Mucosa of gallbladder (tissue), 1 donor: ENCODE results near the gene MMP24OS. TPM values are rescaled to one million over a fixed set of nuclear protein-coding genes. Genes with fewer than 3 reads are reported as not detected.

Source experiments
- DNase-seq: peaks from one replicate; pipeline ENCODE4 v3.0.0-alpha.2; 2020; ENCODE audit warnings: low spot score
- total RNA-seq: library from RNA; stranded (reverse); gene quantifications from one replicate; pipeline ENCODE4 v1.2.1, GENCODE V29; 2021
- donor health status: DM: no; HTN: no; CAD: no.

Gene MMP24OS
- total RNA-seq, 1 donor from 2014 or later = 123 TPM

DNA sequence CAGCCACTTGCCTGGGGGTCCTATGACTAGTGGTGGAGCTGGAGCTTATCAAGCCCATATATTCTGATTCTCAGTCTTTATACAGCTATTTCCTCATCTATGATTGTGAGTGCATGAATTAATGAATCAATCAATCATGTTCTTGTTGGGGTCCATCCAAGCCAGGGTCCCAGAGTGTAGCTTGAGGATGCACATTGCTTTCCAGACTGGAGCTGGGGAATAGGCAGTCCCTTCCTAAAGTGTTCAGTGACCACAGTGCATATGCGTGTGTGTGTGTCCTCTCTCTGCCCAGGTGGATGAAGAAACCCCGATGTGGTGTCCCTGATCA lies 26.3 kb downstream of the MMP24OS start:
- DNase-seq = no peak

DNA sequence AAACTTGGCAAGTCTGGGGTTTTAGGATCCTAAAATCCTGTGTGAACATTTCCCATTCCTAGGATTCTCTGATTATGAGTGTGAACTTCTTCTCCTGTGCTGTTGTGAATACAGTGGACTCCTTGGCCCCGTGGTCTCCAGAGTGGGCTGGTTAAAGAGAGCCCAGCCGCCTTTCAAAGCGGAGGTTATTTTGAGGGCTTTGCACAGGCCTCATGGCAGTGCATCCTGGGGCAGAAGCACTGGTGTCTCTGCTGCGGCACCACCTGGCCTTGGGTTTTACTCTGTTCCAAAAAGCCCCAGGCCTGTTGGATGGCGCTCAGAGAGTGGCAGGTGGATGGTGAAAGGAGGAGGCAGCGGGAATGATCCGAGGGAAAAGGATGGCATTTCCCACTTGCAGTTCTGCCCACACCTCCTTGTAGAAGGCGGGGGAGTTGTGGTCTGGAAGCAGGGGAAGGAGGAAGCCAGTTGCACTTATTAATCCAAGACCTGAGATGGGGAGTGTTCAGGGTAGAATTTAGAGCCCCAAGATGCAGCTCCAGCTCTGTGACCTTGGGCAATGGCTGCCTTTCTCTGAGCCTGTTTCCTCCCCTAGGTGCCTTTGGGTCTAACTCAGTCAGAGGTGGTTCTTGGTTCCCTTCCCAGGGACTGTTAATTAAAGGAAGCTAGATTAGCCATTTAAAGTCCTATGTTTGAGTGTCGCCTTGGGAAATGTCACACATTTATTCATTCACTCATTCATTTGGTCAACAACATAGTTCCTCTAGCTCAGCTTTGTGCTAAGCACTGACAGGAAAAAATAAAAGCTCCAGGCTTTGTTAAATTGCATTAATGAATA lies 29.1 kb downstream of the MMP24OS start:
- no peak for DNase-seq

DNA sequence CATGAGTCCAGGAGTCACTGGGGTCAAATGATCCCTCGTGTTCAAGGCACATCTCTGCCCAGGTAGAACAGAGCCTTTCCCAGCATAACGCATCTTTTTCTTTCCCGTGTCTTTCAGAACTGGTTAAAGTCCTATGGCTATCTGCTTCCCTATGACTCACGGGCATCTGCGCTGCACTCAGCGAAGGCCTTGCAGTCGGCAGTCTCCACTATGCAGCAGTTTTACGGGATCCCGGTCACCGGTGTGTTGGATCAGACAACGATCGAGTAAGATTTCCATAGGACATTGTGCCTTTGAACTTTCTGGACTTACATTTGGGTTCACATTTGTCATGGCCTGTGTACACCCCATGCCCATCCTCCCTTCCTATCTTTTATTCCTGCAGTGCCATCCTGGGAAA lies 31.2 kb downstream of the MMP24OS start:
- no peak for DNase-seq

DNA sequence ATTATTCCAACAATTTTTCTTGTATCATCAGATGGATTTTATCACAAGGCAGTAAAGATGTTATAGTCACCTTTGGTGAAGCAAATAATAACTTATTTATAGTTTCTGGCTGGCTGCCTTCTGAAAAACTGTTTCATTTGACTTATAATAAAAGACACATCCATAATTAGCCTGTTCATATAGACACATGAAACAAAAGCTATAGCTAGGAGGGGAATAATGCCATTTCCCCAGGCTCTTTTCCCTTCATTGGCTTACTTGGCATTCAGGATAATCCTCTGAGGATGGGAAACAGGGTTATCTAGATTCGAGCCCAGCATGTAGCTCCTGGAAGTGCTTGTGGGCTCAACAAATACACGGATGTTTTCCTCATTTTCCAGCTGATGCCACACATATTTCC lies 33.9 kb downstream of the MMP24OS start:
- no peak for DNase-seq

DNA sequence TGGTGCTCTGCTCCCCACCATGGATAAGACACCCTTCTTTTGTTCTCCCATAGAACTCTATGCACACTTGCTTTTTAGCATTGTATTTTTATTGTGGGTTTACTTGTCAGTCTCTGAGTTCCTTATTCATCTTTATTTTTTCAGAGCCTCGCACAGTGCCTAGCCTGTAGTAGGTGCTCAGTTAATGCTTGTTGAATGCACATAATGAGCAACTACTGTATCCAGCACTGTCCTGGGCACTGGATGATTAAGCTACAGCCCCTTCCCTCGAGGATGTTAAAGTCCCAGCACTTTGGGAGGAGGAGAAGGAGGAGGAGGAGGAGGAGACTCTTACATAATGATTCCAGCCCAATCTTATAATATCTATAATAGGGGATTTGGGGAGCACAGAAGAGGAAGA lies 34.6 kb downstream of the MMP24OS start:
- DNase-seq = no peak

DNA sequence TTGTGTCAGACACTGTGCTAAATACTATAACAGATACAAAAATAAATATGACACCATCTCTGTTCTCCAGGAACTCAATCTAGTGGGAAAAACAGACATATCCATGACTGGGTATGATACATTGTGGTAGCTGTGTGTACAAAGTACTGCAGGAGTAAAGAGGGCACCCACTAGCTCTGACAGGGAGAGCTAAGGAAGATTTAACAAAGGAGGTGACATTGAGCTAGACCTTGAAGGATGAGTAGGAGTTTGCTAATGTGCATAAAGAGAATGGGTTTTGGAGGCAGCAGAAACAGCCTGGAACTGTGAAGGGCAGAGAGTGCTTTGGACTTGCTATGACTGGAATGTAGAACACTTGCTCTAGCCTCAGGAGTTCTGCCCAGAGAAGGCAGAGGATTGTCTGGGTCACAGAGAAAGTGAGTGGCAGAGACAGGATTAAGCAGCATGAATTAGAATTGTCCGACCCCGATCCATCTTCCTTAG lies 37.1 kb downstream of the MMP24OS start:
- no peak for DNase-seq

DNA sequence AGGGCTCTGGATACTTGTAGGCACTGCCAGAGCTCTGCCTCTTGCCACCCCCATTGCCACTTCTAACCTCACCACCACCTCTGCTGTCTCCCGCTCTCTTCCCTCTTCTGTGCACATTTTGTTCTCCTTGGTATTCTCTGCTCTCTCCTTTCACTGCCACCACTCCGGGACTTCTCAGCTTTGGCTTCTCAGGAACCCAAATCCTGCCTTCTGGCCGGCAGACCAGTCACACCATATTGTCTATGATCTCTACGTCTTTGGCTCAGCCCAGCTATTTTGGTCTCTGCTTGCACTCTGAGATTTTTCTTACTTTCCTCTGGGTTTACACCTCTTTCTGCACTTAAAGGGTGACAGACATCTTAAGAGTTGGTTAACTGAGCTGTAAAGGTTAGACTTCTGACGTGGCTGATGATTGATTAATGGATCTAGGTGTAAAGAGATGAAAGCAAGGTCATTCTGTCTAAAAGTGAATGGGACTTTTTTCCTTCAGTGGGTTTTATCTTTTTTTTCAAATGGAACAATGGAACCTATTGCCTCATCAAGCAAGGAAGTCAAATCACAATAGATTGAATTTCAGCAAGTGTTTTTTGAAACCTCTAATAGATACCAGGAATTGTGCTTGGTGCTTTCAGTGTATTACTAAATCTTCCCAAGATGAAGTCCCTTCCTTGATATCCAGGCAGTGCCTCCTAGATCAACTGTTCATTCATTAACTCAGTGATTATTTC lies 37.7 kb downstream of the MMP24OS start:
- no peak for DNase-seq

DNA sequence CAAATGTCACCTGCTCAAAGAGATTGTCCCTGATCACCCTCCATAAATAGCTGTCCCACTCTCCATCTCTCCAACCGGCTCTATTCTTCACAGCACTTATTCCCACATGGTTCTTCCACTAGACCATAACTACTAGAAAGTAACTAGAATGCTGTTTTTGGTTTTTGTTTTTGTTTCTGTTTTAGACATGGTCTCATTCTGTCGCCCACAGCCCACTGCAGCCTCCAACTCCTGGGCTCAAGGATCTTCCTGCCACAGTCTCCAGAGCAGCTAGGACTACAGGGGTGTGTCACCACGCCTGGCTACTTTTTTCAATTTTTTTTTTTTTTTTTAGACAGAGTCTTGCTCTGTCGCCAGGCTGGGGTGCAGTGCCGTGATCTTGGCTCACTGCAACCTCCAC lies 39.2 kb downstream of the MMP24OS start:
- no peak for DNase-seq

- no peak for DNase-seq
Observed at GRCh38 chr20:35238170-35238569, 39.8 kb downstream of the MMP24OS start.

DNA sequence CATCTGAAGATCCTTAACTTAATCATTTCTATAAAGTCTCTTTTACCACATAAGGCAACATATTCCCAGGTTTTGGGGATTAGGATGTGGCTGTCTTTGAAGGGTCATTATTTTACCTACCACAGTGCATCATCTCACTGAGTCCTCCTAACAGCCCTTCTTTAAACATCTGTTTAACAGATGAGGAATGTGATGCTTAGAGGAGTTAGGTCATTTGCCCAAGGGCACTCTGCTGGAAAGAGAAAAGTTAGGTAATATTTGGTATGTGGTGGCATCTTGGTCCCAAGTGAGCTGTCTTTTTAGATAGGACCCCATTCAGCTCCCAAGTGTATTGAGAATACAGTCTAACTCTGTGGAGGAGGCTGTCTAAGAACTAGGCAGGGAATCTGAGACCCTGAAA lies 40.4 kb downstream of the MMP24OS start:
- no peak for DNase-seq

GRCh38 chr20:35235881-35236280 lies 42.0 kb downstream of the MMP24OS start:
- no peak for DNase-seq

- no peak for DNase-seq
Observed at GRCh38 chr20:35232575-35232974, 45.3 kb downstream of the MMP24OS start.

GRCh38 chr20:35226884-35227681 lies 50.8 kb downstream of the MMP24OS start:
- peak; percentile 28 for DNase-seq

Other genes starting within 250 kb of the MMP24OS start
- 60.5 TPM for gene TRPC4AP, start 185.3 kb downstream of the MMP24OS start, total RNA-seq
- gene EDEM2, start 130.8 kb downstream of the MMP24OS start, total RNA-seq = 38.2 TPM
- 21.4 TPM for gene PROCR, start 106.0 kb downstream of the MMP24OS start, total RNA-seq
- gene MMP24, start 51.4 kb downstream of the MMP24OS start, total RNA-seq = 1.6 TPM
- gene EIF6, start 6.7 kb upstream of the MMP24OS start, total RNA-seq = 98.5 TPM
- not detected for gene FAM83C, start 14.3 kb upstream of the MMP24OS start, total RNA-seq
- gene UQCC1, start 133.9 kb upstream of the MMP24OS start, total RNA-seq = 48.0 TPM
- 0.09 TPM for gene GDF5, start 160.1 kb upstream of the MMP24OS start, total RNA-seq
- gene CEP250, start 177.5 kb upstream of the MMP24OS start, total RNA-seq = 33.5 TPM